SK-N-SH treated with all-trans-retinoic acid at 6 μM for 48 hours (cell line): ENCODE measurements around the gene BRF1.
"Not testable (repeated sequence)": the region's sequence is repeated elsewhere in the genome, so short reads cannot be mapped to it uniquely, and the experiment has no call there.

Source experiments
- ATAC-seq: fragments of 200-7000 bp; cut with Tn5 transposase; 3 replicates; pipeline ENCODE4 v1.9.1; 2020; ENCODE audit warnings: mild to moderate bottlenecking, moderate library complexity
- ARNTL ChIP-seq: fragments of 450-650 bp; formaldehyde crosslinking; IDR thresholded peaks from 2 replicates; pipeline ENCODE4 v1.5.0; 2020; ENCODE audit warnings: low read depth, mild to moderate bottlenecking, moderate library complexity, borderline replicate concordance
- BACH2 ChIP-seq: fragments of 250-450 bp; sonication (Bioruptor Pico); IDR thresholded peaks from 2 replicates; pipeline ENCODE4 v1.9.0; 2021; ENCODE audit warnings: mild to moderate bottlenecking, borderline replicate concordance
- CSDC2 ChIP-seq: fragments of 250-450 bp; sonication (Bioruptor Pico); IDR thresholded peaks from 2 replicates; pipeline ENCODE4 v1.5.0; 2020; ENCODE audit warnings: mild to moderate bottlenecking, moderate library complexity
- CSRNP3 ChIP-seq: fragments of 250-450 bp; sonication (Bioruptor Pico); IDR thresholded peaks from 2 replicates; pipeline ENCODE4 v1.5.1; 2021; ENCODE audit warnings: mild to moderate bottlenecking, moderate library complexity
- GLIS3 ChIP-seq: fragments of 250-450 bp; sonication (Bioruptor Pico); IDR thresholded peaks from 2 replicates; pipeline ENCODE4 v1.5.0; 2020; ENCODE audit warnings: mild to moderate bottlenecking, moderate library complexity
- ISL1 ChIP-seq: fragments of 250-450 bp; sonication (Bioruptor Pico); IDR thresholded peaks from 2 replicates; pipeline ENCODE4 v2.1.2; 2022; ENCODE audit warnings: mild to moderate bottlenecking, moderate library complexity
- OSR1 ChIP-seq: fragments of 250-450 bp; sonication (Bioruptor Pico); IDR thresholded peaks from 2 replicates; pipeline ENCODE4 v1.8.0; 2022; ENCODE audit warnings: moderate library complexity, mild to moderate bottlenecking, inconsistent platforms
- PATZ1 ChIP-seq: fragments of 250-450 bp; sonication (Bioruptor Pico); IDR thresholded peaks from 2 replicates; pipeline ENCODE4 v1.8.0; 2020; ENCODE audit warnings: mild to moderate bottlenecking, moderate library complexity, borderline replicate concordance
- POU6F1 ChIP-seq: fragments of 250-450 bp; sonication (Bioruptor Pico); IDR thresholded peaks from 2 replicates; pipeline ENCODE4 v1.8.0; 2021; ENCODE audit warnings: low read depth, mild to moderate bottlenecking, moderate library complexity, borderline replicate concordance
- PPARA ChIP-seq: fragments of 250-450 bp; sonication (Bioruptor Pico); IDR thresholded peaks from 2 replicates; pipeline ENCODE4 v1.5.0; 2020; ENCODE audit warnings: mild to moderate bottlenecking, borderline replicate concordance
- SNAI2 ChIP-seq: fragments of 250-450 bp; sonication (Bioruptor Pico); IDR thresholded peaks from 2 replicates; pipeline ENCODE4 v1.5.0; 2020; ENCODE audit warnings: mild to moderate bottlenecking, moderate library complexity
- TCF4 ChIP-seq: fragments of 250-450 bp; sonication (Bioruptor Pico); IDR thresholded peaks from 2 replicates; pipeline ENCODE4 v1.8.0; 2021; ENCODE audit warnings: mild to moderate bottlenecking, moderate library complexity, borderline replicate concordance
- TOX ChIP-seq: fragments of 250-450 bp; sonication (Bioruptor Pico); IDR thresholded peaks from 2 replicates; pipeline ENCODE4 v1.8.0; 2021; ENCODE audit warnings: mild to moderate bottlenecking, moderate library complexity, borderline replicate concordance
- ZC3H10 ChIP-seq: fragments of 250-450 bp; sonication (Bioruptor Pico); IDR thresholded peaks from 2 replicates; pipeline ENCODE4 v1.5.1; 2021; ENCODE audit warnings: mild to moderate bottlenecking, moderate library complexity
- ZFP3 ChIP-seq: fragments of 250-450 bp; sonication (Bioruptor Pico); IDR thresholded peaks from 2 replicates; pipeline ENCODE4 v1.5.0; 2020; ENCODE audit warnings: mild to moderate bottlenecking, moderate library complexity
- ZFP30 ChIP-seq: fragments of 450-650 bp; formaldehyde crosslinking; IDR thresholded peaks from 2 replicates; pipeline ENCODE4 v1.5.0; 2022; ENCODE audit warnings: mild to moderate bottlenecking, moderate library complexity
- ZNF565 ChIP-seq: fragments of 450-650 bp; formaldehyde crosslinking; conservative IDR thresholded peaks from 2 replicates; pipeline ENCODE4 v1.5.0; 2020; ENCODE audit warnings: low read depth, mild to moderate bottlenecking, moderate library complexity
- ZNF70 ChIP-seq: fragments of 450-650 bp; formaldehyde crosslinking; IDR thresholded peaks from 2 replicates; pipeline ENCODE4 v1.5.0; 2020; ENCODE audit warnings: mild to moderate bottlenecking, moderate library complexity
- ZNF8 ChIP-seq: fragments of 450-650 bp; formaldehyde crosslinking; IDR thresholded peaks from 2 replicates; pipeline ENCODE4 v1.5.0; 2020; ENCODE audit warnings: mild to moderate bottlenecking, moderate library complexity
- TF ChIP-seq, protein P1 (sequence below): fragments of 250-450 bp; sonication (Bioruptor Pico); IDR thresholded peaks from 2 replicates; pipeline ENCODE4 v1.5.0; 2020; ENCODE audit warnings: mild to moderate bottlenecking, moderate library complexity

BRF1 gene

GRCh38 chr14:105301103-105301914, 508 bp upstream of the BRF1 start:
- peak; percentile 91 for ATAC-seq
- TF ChIP-seq POU6F1 (CRISPR knock-in tag) (no peak), PPARA (CRISPR knock-in tag) (no peak), ZNF70 (CRISPR knock-in tag) (no peak), TOX (CRISPR knock-in tag) (no peak), OSR1 (CRISPR knock-in tag) (no peak), PATZ1 (CRISPR knock-in tag) (no peak), ZC3H10 (CRISPR knock-in tag) (no peak), SNAI2 (CRISPR knock-in tag) (no peak), GLIS3 (no peak), CSDC2 (CRISPR knock-in tag) (no peak), ARNTL (no peak), TCF4 (CRISPR knock-in tag) (no peak), ZFP30 (CRISPR knock-in tag) (no peak), BACH2 (no peak), CSRNP3 (CRISPR knock-in tag) (no peak), ZNF565 (CRISPR knock-in tag) (no peak), ZNF8 (CRISPR knock-in tag) (no peak), ISL1 (CRISPR knock-in tag) (no peak), ZFP3 (CRISPR knock-in tag) (no peak)
- TF ChIP-seq, protein P1, sequence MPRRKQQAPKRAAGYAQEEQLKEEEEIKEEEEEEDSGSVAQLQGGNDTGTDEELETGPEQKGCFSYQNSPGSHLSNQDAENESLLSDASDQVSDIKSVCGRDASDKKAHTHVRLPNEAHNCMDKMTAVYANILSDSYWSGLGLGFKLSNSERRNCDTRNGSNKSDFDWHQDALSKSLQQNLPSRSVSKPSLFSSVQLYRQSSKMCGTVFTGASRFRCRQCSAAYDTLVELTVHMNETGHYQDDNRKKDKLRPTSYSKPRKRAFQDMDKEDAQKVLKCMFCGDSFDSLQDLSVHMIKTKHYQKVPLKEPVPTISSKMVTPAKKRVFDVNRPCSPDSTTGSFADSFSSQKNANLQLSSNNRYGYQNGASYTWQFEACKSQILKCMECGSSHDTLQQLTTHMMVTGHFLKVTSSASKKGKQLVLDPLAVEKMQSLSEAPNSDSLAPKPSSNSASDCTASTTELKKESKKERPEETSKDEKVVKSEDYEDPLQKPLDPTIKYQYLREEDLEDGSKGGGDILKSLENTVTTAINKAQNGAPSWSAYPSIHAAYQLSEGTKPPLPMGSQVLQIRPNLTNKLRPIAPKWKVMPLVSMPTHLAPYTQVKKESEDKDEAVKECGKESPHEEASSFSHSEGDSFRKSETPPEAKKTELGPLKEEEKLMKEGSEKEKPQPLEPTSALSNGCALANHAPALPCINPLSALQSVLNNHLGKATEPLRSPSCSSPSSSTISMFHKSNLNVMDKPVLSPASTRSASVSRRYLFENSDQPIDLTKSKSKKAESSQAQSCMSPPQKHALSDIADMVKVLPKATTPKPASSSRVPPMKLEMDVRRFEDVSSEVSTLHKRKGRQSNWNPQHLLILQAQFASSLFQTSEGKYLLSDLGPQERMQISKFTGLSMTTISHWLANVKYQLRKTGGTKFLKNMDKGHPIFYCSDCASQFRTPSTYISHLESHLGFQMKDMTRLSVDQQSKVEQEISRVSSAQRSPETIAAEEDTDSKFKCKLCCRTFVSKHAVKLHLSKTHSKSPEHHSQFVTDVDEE (CRISPR knock-in tag), result no peak

- ATAC-seq, result peak; percentile 17
- TF ChIP-seq BACH2 (no peak), OSR1 (CRISPR knock-in tag) (no peak), CSRNP3 (CRISPR knock-in tag) (no peak), TOX (CRISPR knock-in tag) (no peak), SNAI2 (CRISPR knock-in tag) (no peak), ZFP3 (CRISPR knock-in tag) (no peak), TCF4 (CRISPR knock-in tag) (no peak), PATZ1 (CRISPR knock-in tag) (no peak), POU6F1 (CRISPR knock-in tag) (no peak), ARNTL (no peak), ZNF565 (CRISPR knock-in tag) (no peak), ZNF8 (CRISPR knock-in tag) (no peak)
Observed at GRCh38 chr14:105299654-105300541, 903 bp downstream of the BRF1 start.

DNA sequence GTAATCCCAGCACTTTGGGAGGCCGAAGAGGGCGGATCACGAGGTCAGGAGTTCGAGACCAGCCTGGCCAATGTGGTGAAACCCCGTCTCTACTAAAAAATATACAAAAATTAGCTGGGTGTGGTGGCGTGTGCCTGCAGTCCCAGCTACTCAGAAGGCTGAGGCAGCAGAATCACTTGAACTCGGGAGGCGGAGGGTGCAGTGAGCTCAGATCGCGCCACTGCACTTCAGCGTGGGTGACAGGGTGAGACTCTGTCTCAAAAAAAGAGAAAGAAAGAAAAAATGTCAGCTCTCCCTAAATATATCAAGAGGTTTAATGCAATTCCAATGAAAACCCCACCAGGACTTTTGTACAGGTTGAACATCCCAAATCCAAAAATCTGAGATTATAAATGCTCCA, 3.5 kb downstream of the BRF1 start:
- not testable (repeated sequence) for ATAC-seq
